ES-I3 (cell line): ENCODE results near the gene RAB26.
A peak's percentile ranks its signal among the peaks of the same experiment; 100 is the strongest.
"Not testable (repeated sequence)": the region's sequence is repeated elsewhere in the genome, so short reads cannot be mapped to it uniquely, and the experiment has no call there.

Experiments
- H3K36me3 ChIP-seq: 2 replicates; pipeline ENCODE4 v1.6.1; 2013; ENCODE audit warnings: mild to moderate bottlenecking, low read length, control low read depth, moderate library complexity; ENCODE audit not compliant: insufficient read depth
- H3K4me1 ChIP-seq: 2 replicates; pipeline ENCODE4 v1.6.1; 2013; ENCODE audit warnings: mild to moderate bottlenecking, control low read depth, low read length; ENCODE audit not compliant: insufficient read depth
- H3K9ac ChIP-seq: 2 replicates; pipeline ENCODE4 v1.6.1; 2013; ENCODE audit warnings: low read depth, mild to moderate bottlenecking, low read length, moderate library complexity
- H3K9me3 ChIP-seq: 2 replicates; pipeline ENCODE4 v1.6.1; 2013; ENCODE audit warnings: mild to moderate bottlenecking, low read length, moderate library complexity; ENCODE audit not compliant: control insufficient read depth, insufficient read depth

RAB26 gene

DNA sequence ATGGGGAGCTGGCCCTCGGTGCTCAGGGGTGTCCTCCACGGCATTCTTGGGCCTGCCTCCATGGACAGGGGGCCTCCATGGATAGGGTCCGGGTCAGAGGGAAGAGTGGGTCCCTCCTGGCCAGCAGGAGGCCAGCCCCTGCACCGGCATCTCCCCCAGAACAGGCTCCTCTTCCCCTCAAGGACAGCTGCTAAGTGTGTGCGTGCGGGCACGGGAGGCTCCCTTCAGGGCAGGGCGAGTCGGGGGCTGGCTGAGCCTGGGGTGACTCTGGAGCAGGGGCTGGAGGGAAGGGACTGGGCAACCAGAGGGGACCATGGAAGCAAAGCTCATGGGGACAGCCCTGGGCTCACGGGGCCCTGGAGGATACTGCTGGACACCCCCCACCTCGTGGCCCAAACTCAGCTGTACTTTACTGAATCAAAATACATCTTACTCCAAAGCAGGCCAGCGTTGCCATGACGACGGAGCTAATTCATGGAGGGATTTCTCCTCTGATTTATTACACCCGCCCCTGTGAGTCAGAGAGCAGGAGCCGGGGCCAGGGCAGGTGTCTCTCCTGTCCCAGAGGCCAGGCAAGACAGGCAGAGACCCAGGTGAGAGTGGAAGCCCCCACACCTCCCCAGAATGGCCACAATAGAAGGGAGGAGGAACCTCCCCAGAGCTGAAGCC, 45.9 kb downstream of the RAB26 start:
- Histone ChIP-seq H3K36me3 (no peaks in the 10 kb centered on the region), H3K4me1 (no peaks in the 10 kb centered on the region), H3K9ac (no peak overlapping the region), H3K9me3 (no peaks in the 10 kb centered on the region)

DNA sequence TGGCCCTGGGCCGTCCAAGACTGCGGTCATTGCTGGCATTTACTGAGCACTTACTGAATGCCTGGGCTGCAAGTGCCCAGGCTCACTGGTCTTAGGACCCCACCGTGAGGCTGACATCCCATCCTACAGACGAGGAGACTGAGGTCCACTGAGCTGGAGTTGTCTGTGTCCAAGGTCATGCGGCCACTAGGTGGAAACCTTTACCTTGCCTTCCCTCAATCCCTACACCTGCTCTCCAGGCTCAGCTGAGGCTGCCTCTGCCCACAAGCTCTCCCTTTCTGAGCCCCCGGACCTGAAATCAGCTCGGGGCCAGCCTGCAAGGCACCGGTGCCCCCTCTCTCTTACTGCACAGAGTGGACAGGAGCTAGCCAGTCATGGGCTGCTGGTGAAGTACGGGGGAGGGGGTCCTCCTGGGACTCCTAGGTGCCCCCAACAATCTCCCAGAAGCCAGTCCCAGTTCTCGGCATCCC, 46.5 kb downstream of the RAB26 start:
- H3K9ac ChIP-seq, result peak overlapping the region; percentile 30; the same call in 1 of the 2 replicates
- no peaks in the 10 kb centered on the region for H3K36me3 ChIP-seq
- H3K9me3 ChIP-seq, result no peaks in the 10 kb centered on the region
- no peaks in the 10 kb centered on the region for H3K4me1 ChIP-seq

DNA sequence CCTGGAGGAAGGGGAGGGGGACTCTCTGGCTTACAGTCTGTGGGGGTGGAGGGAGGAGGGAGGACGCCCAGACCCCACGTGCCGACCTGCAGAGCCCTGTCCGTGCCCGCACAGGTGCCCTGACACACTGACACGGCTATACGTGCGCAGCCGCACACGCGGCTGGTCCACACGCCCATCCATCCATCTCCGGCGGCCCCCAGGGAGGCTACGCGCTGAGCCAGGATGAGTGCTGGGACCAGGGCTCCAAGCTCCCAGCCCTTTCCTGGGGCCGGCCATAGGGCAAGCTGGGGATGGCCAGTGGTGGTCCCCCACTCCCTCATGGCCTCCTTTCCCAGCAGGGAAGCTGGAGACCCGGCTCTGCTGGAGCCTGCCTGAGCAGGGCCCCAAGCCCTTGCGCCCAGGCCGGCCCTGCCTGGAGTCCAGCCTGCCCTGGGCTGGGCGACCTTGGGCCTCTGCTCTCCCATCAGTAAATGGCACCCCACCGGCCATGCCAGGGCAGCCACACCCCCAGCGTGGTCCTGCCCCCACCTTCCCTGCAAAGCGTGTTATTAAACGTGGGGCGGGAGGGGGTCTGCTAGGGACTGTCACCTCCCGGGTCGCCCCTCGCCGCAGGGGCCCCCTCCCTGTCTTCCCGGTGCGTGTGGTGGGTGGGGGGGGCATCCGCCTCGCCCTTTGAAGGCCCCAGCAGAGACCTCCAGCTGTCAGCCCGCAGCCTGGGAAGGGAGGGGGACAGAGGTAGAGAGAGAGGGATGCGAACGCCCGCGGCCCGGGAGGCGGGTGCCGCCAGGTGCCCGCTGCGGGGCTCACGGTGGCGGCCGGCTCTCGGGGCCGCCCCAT, 47.1 kb downstream of the RAB26 start:
- Histone ChIP-seq H3K36me3 (no peaks in the 10 kb centered on the region), H3K4me1 (no peaks in the 10 kb centered on the region), H3K9ac (peak overlapping the region; percentile 30; the same call in 1 of the 2 replicates), H3K9me3 (no peaks in the 10 kb centered on the region)

DNA sequence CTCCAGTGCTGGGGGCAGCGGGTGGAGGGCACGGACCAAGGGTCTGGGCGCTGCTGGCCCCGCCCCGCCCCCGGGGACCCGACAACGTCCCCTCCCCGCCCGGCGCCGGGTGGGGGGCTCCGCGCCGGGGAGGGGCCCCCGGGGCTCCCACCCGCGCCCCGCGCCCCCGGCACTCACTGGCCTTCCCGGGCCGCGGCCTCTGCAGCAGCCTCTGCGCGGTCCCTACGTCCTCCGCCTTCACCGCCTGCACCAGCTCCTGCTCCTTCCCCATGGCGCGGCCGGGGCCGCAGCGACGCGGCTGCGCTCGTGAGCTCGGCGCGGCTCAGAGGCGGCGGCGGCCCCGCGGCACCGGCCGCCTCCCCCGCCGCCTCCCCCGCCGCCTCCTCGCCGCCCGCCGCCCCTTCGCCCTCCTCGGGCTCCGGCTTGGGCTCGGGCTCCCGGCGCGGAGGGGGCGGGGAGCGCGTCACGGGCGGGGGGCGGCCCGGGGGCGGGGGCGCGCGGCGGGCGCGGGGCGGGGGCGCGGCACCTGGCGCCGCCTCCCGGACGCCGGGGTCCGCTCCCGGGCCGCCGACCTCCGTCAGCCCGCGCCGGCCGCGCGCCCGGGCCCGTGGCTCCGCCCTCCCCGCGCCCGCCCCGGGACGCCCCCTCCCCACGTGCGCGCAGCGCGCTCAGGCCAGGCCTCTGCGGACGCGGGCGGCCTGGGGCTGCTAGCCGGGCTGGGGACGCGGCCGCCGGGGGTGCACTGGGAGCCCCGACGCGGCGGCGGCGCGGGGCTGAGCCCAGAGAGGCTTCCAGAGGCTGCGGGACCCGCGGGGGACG, 47.9 kb downstream of the RAB26 start, which contains the start of gene CASKIN1:
Gene CASKIN1 (minus strand): TSS at position 444 of the 819 bp plus-strand sequence. CDS start 173 bp downstream, at position 271.
- H3K36me3 ChIP-seq, result no peaks in the 10 kb centered on the region
- no peaks in the 10 kb centered on the region for H3K9me3 ChIP-seq
- no peaks in the 10 kb centered on the region for H3K4me1 ChIP-seq
- peak within 1 kb of the TSS; percentile 42; the same call in 1 of the 2 replicates for H3K9ac ChIP-seq

DNA sequence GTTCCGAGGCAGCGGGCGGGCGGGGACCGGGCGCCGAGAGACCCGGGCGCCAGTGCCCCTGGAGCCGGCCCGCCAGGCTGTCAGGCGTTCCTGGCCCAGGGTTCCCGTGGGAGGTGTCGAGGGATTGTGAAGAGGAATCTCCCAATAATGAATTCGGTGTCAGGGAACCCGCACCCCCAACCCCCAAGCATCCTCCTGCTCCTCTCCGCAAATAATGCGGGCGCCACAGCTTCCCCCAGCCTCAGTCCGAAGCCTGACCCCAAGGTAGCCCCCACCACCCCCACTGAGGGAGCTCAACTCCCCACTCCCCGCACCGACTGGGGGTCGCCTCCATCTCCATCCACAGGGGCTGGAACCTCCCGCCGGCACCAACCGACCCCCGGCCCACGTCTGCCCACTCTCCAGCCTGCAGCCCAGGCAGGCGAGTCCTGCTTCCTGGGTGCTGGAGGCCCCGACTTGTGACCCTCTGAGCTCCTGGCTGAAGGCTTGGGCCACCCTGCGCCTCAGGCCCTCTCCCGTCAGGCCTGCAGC, 48.6 kb downstream of the RAB26 start:
- Histone ChIP-seq H3K4me1 (no peaks in the 10 kb centered on the region), H3K9ac (peak overlapping the region; percentile 42; the same call in 1 of the 2 replicates), H3K9me3 (no peaks in the 10 kb centered on the region), H3K36me3 (no peaks in the 10 kb centered on the region)

DNA sequence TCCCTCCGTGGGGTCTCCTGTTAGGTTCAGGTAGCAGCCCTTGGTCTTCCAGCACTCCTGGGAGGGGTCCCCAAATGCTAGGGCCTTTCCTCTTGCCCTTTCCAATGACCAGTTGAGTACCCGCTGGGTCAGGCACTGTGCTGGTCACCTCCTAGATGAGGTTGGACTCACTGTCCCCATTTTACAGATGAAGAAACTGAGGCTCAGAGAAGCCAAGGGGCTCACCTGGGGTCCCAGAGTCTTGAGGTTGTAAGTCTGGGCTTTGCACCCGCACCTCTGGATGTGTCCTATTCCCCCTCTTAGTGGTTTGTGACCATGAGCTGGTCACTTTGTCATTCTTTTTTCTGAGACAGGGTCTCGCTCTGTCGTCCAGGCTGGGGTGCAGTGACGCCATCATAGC, 49.3 kb downstream of the RAB26 start:
- H3K4me1 ChIP-seq, result no peaks in the 10 kb centered on the region
- H3K9me3 ChIP-seq, result no peaks in the 10 kb centered on the region
- H3K9ac ChIP-seq, result no peak overlapping the region
- H3K36me3 ChIP-seq, result no peaks in the 10 kb centered on the region

DNA sequence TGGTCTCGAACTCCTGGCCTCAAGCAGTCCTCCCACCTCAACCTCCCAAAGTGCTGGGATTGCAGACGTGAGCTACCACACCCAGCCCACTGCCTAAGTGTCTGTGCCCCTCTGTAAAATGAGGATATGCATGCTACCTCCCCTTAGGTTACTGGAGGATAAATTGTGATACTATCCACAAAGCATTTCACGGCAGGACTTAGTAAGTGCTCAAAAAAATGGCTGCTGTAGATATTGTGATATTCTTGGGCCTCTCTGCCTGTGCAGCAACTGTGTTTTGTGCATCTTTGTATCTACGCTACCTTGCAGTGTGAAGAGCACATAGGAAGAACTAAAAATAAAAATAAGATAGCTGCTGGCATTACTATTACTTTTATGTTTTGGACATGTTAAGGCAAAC, 49.9 kb downstream of the RAB26 start:
- Histone ChIP-seq H3K9ac (no peak overlapping the region), H3K9me3 (no peaks in the 10 kb centered on the region), H3K36me3 (no peaks in the 10 kb centered on the region), H3K4me1 (no peaks in the 10 kb centered on the region)

DNA sequence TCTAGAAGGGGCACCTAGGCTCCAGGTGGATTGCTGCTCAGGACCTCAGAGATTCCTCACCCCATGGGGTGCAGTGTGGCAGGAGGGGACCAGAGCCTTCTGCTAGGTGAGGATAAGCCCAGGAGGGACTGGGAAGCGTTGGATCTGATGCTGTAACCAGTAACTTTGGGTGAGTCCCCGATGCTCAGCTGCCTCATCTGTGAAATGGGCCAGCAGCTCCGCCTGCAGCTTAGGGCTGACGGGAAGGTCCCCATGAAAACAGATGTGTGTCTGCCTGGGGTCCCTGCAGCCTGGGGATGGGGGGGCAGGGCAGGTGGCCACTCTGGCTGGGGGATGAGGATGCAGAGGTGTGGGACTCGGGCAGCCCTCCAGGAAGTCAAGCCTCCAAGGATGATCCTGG, 50.7 kb downstream of the RAB26 start:
- H3K4me1 ChIP-seq, result no peaks in the 10 kb centered on the region
- no peak overlapping the region for H3K9ac ChIP-seq
- H3K36me3 ChIP-seq, result no peaks in the 10 kb centered on the region
- no peaks in the 10 kb centered on the region for H3K9me3 ChIP-seq

DNA sequence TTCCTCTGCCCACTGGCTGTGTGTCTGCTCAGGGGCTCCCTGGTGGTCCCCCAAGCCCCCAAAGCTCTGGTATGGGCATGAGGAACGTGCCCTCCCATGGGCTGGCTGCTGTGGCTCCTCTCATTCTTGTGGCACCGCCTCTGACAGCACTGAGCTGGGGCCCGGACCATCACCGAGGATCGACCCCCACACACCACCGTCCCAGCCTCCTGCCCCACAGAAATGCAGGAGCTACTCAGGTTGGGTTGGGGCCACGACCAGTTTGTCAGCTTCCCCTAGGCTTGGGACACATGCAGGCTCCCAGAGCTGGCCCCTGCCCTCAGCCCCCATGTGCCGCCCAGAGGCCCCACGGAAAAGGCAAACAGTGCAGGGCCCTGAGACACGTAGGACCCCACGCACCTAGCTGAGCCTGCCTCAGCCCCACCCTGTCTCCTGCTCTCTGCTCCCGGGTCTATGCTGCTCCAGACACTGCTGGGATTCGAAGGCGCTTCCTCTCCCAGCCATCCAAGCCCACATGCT, 51.3 kb downstream of the RAB26 start:
- Histone ChIP-seq H3K9ac (no peak overlapping the region), H3K9me3 (no peaks in the 10 kb centered on the region), H3K4me1 (no peaks in the 10 kb centered on the region), H3K36me3 (no peaks in the 10 kb centered on the region)

DNA sequence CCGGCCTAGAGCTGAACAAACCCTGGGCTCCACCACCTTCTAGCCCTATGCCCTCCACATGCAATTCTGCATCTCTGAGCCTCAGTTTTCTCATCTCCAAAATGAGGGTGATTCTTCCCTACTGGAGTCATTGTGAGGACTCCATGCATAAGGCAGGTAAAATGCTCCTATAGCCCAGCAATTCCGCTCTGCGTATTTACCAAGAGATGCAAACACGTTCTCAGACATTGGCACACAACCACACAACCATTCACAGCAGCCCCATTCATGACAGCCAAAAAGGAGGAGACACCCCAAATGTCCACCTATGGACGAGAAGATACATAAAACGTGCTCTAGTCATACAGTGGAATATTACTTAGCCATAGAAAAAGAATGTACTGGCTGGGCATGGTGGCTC, 51.9 kb downstream of the RAB26 start:
- H3K36me3 ChIP-seq, result no peaks in the 10 kb centered on the region
- H3K4me1 ChIP-seq, result no peaks in the 10 kb centered on the region
- no peak overlapping the region for H3K9ac ChIP-seq
- H3K9me3 ChIP-seq, result no peaks in the 10 kb centered on the region

DNA sequence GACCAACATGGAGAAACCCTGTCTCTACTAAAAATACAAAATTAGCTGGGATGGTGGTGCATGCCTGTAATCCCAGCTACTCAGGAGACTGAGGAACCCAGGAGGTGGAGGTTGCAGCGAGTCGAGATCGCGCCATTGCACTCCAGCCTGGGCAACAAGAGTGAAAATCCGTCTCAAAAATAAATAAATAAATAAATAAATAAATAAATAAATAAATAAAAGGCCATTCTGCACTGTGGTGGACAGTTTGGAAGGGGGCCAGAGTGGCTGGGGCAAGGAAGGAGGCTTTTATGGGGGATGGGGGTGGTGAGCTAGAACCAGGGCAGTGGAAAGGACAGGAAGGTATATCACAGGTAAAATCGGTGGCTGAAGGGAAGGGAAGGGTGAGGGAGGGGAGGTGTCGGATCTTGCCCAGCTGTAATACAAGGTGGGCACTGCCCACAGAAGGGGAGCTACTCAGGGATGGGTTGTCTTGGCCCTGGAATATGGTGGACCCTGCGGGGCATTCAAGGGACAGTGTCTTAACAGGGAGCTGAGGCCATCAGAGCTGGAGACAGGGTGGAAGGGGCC, 54.8 kb downstream of the RAB26 start:
- not testable (repeated sequence) for H3K9me3 ChIP-seq, H3K4me1 ChIP-seq

More for the DNA sequence above, 54.8 kb downstream of the RAB26 start:
- H3K36me3 ChIP-seq, H3K9ac ChIP-seq: not testable (repeated sequence)
